Neuron (in vitro differentiated cells): ENCODE results near the gene CLIP4.

ENCODE experiments used
- H2AFZ ChIP-seq: one replicate; pipeline ENCODE4 v1.6.1; 2013; ENCODE audit warnings: low read depth, mild to moderate bottlenecking, inconsistent platforms, low read length, moderate library complexity
- H3K27me3 ChIP-seq: one replicate; pipeline ENCODE4 v1.6.1; 2013; ENCODE audit warnings: low read length; ENCODE audit not compliant: insufficient read depth
- H3K36me3 ChIP-seq: one replicate; pipeline ENCODE4 v1.6.1; 2013; ENCODE audit warnings: low read length; ENCODE audit not compliant: insufficient read depth
- H3K4me1 ChIP-seq: one replicate; pipeline ENCODE4 v1.6.1; 2013; ENCODE audit warnings: low read length; ENCODE audit not compliant: insufficient read depth
- H3K4me3 ChIP-seq: 2 replicates; pipeline ENCODE4 v1.5.1; 2013; ENCODE audit warnings: mild to moderate bottlenecking, low read length, moderate library complexity
- H3K9me3 ChIP-seq: one replicate; pipeline ENCODE4 v1.6.1; 2013; ENCODE audit warnings: low read length

The CLIP4 gene

DNA sequence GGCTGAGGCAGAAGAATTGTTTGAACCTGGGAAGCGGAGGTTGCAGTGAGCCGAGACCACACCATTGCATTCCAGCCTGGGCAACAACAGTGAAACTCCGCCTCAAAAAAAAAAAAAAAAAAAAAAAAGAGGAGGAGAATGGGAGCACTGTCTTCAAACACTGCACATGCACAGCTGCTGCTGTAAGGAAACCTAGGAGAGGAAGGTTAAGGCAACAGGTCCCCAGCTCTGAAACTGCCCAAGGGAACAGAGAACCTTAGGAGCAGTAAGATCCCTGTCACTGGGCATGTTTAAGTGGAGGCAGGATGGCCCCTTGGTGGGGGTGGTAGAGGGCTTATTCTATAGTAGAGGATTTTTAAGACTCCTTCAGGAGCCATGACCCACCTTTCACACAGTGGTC lies 111.2 kb downstream of the CLIP4 start:
- no peaks in the 10 kb centered on the region for H3K27me3 ChIP-seq
- H2AFZ ChIP-seq, result no peak overlapping the region
- H3K9me3 ChIP-seq, result peaks cover 3% of the 10 kb centered on the region
- H3K36me3 ChIP-seq, result no peaks in the 10 kb centered on the region
- H3K4me3 ChIP-seq, result no peak overlapping the region
- H3K4me1 ChIP-seq, result no peaks in the 10 kb centered on the region

- no peak overlapping the region for H3K4me3 ChIP-seq
- no peaks in the 10 kb centered on the region for H3K36me3 ChIP-seq
- no peaks in the 10 kb centered on the region for H3K4me1 ChIP-seq
- no peaks in the 10 kb centered on the region for H3K27me3 ChIP-seq
- no peak overlapping the region for H2AFZ ChIP-seq
- H3K9me3 ChIP-seq, result peaks cover 3% of the 10 kb centered on the region
These were observed 111.6 kb downstream of the CLIP4 start for GRCh38 chr2:29226808-29227207.

- H3K4me1 ChIP-seq, result no peaks in the 10 kb centered on the region
- no peak overlapping the region for H3K4me3 ChIP-seq
- no peaks in the 10 kb centered on the region for H3K27me3 ChIP-seq
- no peak overlapping the region for H2AFZ ChIP-seq
- H3K9me3 ChIP-seq, result peaks cover 2% of the 10 kb centered on the region
- H3K36me3 ChIP-seq, result no peaks in the 10 kb centered on the region
These were observed 112.9 kb downstream of the CLIP4 start for GRCh38 chr2:29227935-29228675.

DNA sequence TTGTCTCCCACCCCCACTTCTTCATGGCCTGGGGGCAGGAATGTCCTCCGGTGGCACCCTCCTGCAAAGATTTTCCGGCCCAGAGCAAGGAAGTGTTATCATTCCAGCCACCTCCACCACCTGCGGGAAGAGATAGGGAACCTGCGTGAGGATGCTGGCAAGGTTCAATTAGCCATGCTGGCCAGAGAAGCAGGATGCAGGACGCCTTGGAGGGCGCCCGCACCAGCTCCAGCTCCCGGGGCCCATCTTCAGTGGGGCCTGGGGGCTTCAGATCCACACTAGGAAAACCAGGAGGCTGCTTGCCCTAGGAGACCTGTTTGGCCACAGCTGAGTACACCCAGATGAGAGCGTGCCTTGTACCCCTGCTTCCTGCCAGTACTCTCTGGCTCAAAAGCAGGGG lies 113.7 kb downstream of the CLIP4 start:
- Histone ChIP-seq H3K4me3 (no peak overlapping the region), H3K9me3 (no peaks in the 10 kb centered on the region), H2AFZ (no peak overlapping the region), H3K27me3 (no peaks in the 10 kb centered on the region), H3K4me1 (no peaks in the 10 kb centered on the region), H3K36me3 (no peaks in the 10 kb centered on the region)

DNA sequence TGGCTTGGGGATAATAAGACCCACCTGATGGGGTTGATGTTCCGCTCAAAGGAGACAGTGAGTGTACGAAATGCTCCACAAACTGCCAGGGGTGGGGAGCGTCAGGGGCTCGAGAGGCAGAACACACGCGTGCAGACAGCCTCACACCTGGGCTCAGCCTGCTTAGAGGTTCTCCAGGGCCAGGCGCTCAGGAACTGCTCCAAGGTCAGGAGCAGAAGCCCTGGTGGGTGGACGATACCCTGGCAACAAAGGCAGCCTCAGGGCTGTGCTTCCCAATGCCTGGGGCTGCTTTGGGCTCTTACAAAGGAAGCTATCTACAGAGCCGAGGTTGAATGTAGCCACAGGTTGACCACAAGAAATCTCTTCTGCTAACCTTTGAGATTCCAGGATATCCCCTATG lies 114.4 kb downstream of the CLIP4 start:
- H3K4me1 ChIP-seq, result no peaks in the 10 kb centered on the region
- H3K4me3 ChIP-seq, result no peak overlapping the region
- H3K27me3 ChIP-seq, result no peaks in the 10 kb centered on the region
- H3K36me3 ChIP-seq, result no peaks in the 10 kb centered on the region
- no peaks in the 10 kb centered on the region for H3K9me3 ChIP-seq
- no peak overlapping the region for H2AFZ ChIP-seq

DNA sequence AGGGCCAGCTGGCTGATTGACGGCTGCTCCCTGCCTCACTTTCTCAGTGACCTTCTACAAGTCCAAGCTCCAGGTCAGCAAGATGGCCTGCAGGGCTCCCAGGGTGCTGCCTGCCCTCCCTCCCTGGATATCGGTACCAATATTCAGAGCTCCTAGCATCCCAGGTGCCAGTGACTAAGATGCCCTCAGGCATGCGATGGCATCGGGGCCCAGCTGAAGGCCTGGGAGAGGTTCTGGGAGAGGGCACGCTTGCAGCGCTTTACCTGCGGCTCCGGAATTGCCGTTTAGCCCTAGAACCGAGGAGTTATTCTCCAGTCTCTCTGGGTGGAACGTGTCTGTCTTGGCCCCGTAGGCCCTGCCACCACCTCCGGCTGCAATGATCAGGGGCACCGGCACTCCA lies 116.8 kb downstream of the CLIP4 start:
- no peaks in the 10 kb centered on the region for H3K4me1 ChIP-seq
- no peak overlapping the region for H2AFZ ChIP-seq
- no peak overlapping the region for H3K4me3 ChIP-seq
- H3K27me3 ChIP-seq, result no peaks in the 10 kb centered on the region
- no peaks in the 10 kb centered on the region for H3K9me3 ChIP-seq
- H3K36me3 ChIP-seq, result no peaks in the 10 kb centered on the region

- no peaks in the 10 kb centered on the region for H3K27me3 ChIP-seq
- no peak overlapping the region for H2AFZ ChIP-seq
- H3K4me3 ChIP-seq, result no peak overlapping the region
- no peaks in the 10 kb centered on the region for H3K4me1 ChIP-seq
- H3K9me3 ChIP-seq, result no peaks in the 10 kb centered on the region
- H3K36me3 ChIP-seq, result no peaks in the 10 kb centered on the region
These were observed 118.2 kb downstream of the CLIP4 start for GRCh38 chr2:29233428-29233827.

DNA sequence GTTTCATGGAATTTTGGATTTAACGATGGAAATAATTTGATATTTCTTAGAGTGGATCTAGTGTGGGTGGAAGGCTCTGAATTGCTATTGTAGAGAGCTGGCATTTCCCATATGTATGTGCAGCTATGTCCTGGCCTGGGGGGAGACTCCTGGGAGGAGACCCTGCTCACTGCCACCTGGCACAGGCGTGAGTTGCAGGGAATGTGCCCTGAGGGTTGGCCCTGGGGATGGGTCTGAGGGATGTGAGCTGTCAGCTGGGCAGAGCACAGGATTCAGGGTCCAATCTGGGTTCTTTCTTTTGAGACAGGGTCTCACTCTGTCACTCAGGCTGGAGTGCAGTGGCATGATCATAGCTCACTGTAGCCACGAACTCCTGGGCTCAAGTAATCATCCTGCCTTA lies 120.2 kb downstream of the CLIP4 start:
- Histone ChIP-seq H3K4me3 (no peak overlapping the region), H3K4me1 (no peaks in the 10 kb centered on the region), H2AFZ (no peak overlapping the region), H3K9me3 (no peaks in the 10 kb centered on the region), H3K27me3 (no peaks in the 10 kb centered on the region), H3K36me3 (no peaks in the 10 kb centered on the region)

DNA sequence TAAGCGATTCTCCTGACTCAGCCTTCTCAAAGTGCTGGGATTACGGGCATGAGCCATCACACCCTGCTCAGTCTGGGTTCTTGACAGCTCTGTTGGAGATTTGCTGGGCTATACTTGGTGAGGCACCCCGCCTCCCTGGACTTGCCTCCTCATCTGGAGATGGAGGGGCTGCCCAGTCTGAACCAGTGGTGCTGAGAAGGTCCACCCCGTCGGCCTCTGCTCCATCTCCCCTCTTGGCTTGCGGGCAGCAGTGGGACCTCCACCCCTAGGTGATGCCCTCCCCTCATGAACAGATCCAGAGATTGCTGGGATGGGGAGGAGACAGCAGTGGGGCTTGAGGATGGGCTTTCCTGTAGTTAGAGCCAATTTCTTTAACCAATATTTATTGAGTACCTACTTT lies 120.9 kb downstream of the CLIP4 start:
- Histone ChIP-seq H3K36me3 (no peaks in the 10 kb centered on the region), H3K4me1 (no peaks in the 10 kb centered on the region), H2AFZ (no peak overlapping the region), H3K4me3 (no peak overlapping the region), H3K9me3 (no peaks in the 10 kb centered on the region), H3K27me3 (no peaks in the 10 kb centered on the region)

GRCh38 chr2:29238497-29238896 lies 123.3 kb downstream of the CLIP4 start:
- Histone ChIP-seq H3K36me3 (no peaks in the 10 kb centered on the region), H3K27me3 (no peaks in the 10 kb centered on the region), H3K4me3 (no peak overlapping the region), H2AFZ (no peak overlapping the region), H3K9me3 (no peaks in the 10 kb centered on the region), H3K4me1 (no peaks in the 10 kb centered on the region)
